Measurements from ENCODE around the gene LRRC25. TPM values are rescaled to one million over a fixed set of nuclear protein-coding genes. Genes with fewer than 3 reads are reported as not detected.

Gene LRRC25
- total RNA-seq, 1 experiment from 2014 or later = 0.12 TPM

- no peaks in the 10 kb centered on the region for H4K20me1 ChIP-seq (ENCODE audit: insufficient read depth)
- H3K4me3 ChIP-seq (replicated peaks in 1 of 2; ENCODE audit: low read depth in 1 of 2, low read length in 2 of 2) = peak overlapping the region; percentile 71 to 91
- peak overlapping the region; percentile 96 for H3K4me2 ChIP-seq (ENCODE audit: low read length)
- H2AFZ ChIP-seq (ENCODE audit: low read depth, low read length, poor library complexity, severe bottlenecking) = no peak overlapping the region
- H3K9ac ChIP-seq (ENCODE audit: low read length) = peak overlapping the region; percentile 71; the same call in 1 of the 2 replicates
- H3K9me2 ChIP-seq (ENCODE audit: insufficient read depth) = no peaks in the 10 kb centered on the region
- DNase-seq (ENCODE audit: low read depth, low spot score) (no peak), ATAC-seq (peak; percentile 73)
- POLR2A ChIA-PET = interaction anchor here (0.7 to 5.7 kb wide), 16 partner anchors 8 to 112 kb away, joined by 3 to 58 read pairs (median 4); partner anchors contain the start of genes IQCN and JUND
- peak overlapping the region; percentile 82 for H3K27ac ChIP-seq (ENCODE audit: low read depth, low read length)
- peaks cover 40 to 79% of the 10 kb centered on the region in 2 experiments for H3K4me1 ChIP-seq (ENCODE audit: control insufficient read depth in 1 of 2, insufficient read depth in 2 of 2, low read length in 2 of 2)
- TF ChIP-seq POLR2AphosphoS5 (IDR thresholded peaks at IDR 0.05; ENCODE audit: low read depth, low read length) = peak; percentile 35
- no peak for TF ChIP-seq REST (IDR thresholded peaks at IDR 0.05; ENCODE audit: low read depth)
- TF ChIP-seq POLR2A (IDR thresholded peaks at IDR 0.05; ENCODE audit: borderline replicate concordance, extremely low read depth, insufficient read depth, insufficient read length) = no peak
- no peak for TF ChIP-seq FOSL1 (IDR thresholded peaks at IDR 0.05; ENCODE audit: low read depth)
- TF ChIP-seq, protein P1, sequence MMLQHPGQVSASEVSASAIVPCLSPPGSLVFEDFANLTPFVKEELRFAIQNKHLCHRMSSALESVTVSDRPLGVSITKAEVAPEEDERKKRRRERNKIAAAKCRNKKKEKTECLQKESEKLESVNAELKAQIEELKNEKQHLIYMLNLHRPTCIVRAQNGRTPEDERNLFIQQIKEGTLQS (IDR thresholded peaks at IDR 0.05) = no peak
- TF ChIP-seq SP1 (IDR thresholded peaks at IDR 0.05; ENCODE audit: low read depth) = peak; percentile 41; the same call in 1 of the 2 replicates
- 0 out of 2 replicates have a peak, but pooled peaks have one; percentile 15 for TF ChIP-seq ZFX (IDR thresholded peaks at IDR 0.05)
- peak; percentile 55 for TF ChIP-seq RAD21 (IDR thresholded peaks at IDR 0.05; ENCODE audit: low read depth)
- no peak for TF ChIP-seq CEBPB (IDR thresholded peaks at IDR 0.05; ENCODE audit: low read depth)
- TF ChIP-seq ELF1 (IDR thresholded peaks at IDR 0.05; ENCODE audit: borderline replicate concordance, low read depth) = no peak
- peak; percentile 38 for TF ChIP-seq SIN3A (IDR thresholded peaks at IDR 0.05; ENCODE audit: low read depth)
- TF ChIP-seq MAX (IDR thresholded peaks at IDR 0.05) = peak; percentile 93
- peak; percentile 53 to 98 (median 88); a peak in 5 of 6 replicates for TF ChIP-seq CTCF (IDR thresholded peaks at IDR 0.05 in 2 of 3, conservative IDR thresholded peaks at IDR 0.05 in 1 of 3; ENCODE audit: borderline replicate concordance in 1 of 3, insufficient read depth in 1 of 3, low read depth in 2 of 3, low read length in 2 of 3)
- no peak for TF ChIP-seq SRF (IDR thresholded peaks at IDR 0.05; ENCODE audit: low read depth)
- no peak for TF ChIP-seq EZH2phosphoT487 (IDR thresholded peaks at IDR 0.05; ENCODE audit: borderline replicate concordance)
- TF ChIP-seq CBX3 (IDR thresholded peaks at IDR 0.05; ENCODE audit: low read depth) = peak; percentile 84
- TF ChIP-seq JUND (IDR thresholded peaks at IDR 0.05) = peak; percentile 51; the same call in 1 of the 2 replicates
- no peak for TF ChIP-seq EGR1 (IDR thresholded peaks at IDR 0.05; ENCODE audit: low read depth)
- TF ChIP-seq EZH2 (IDR thresholded peaks at IDR 0.05) = no peak
- CTCF ChIA-PET = interaction anchor here (0.7 to 2.6 kb wide), 9 partner anchors 8 to 579 kb away, joined by 3 to 11 read pairs (median 4); partner anchors contain the start of gene SSBP4
- H3K27me3 ChIP-seq (ENCODE audit: insufficient read depth, low read length) = no peaks in the 10 kb centered on the region
- RAD21 ChIA-PET (ENCODE audit: low non-redundant PET in 1 of 2, low total read pairs in 2 of 2, uncharacterized antibody in 2 of 2, unreplicated experiment in 2 of 2) = interaction anchor here in 1 of 2 experiments (0.9 kb wide), 1 partner anchor 25 kb away, joined by 4 read pairs; no protein-coding TSS in a partner anchor
- intact Hi-C loops (cut with micrococcal nuclease) = no loop called here
- H3K79me2 ChIP-seq (ENCODE audit: insufficient read depth, low read length) = peaks cover 16% of the 10 kb centered on the region
- no peaks in the 10 kb centered on the region for H3K9me3 ChIP-seq (ENCODE audit: control insufficient read depth in 1 of 2, insufficient read depth in 1 of 2, low read depth in 1 of 2, low read length in 2 of 2)
- H3K36me3 ChIP-seq (ENCODE audit: control insufficient read depth in 1 of 2, insufficient read depth in 2 of 2, low read length in 2 of 2) = peaks cover 0 to 6% of the 10 kb centered on the region in 2 experiments; a peak in 2 of 4 replicates
- BruUV-seq (replicated peaks) = no TSS peak
Observed at GRCh38 chr19:18388100-18388959, 9.1 kb downstream of the LRRC25 start.
